Breast epithelium (tissue), 4 donors: ENCODE results near the gene FOLR2. TPM values are rescaled to one million over a fixed set of nuclear protein-coding genes. Genes with fewer than 3 reads are reported as not detected.

ENCODE experiments used
- DNase-seq, 2 donors: peaks; one replicate each; pipeline ENCODE4 v3.0.0-alpha.2; 2019; ENCODE audit warnings: low spot score in 2 of 2
- H3K27ac ChIP-seq, 2 donors: fragments of 200-600 bp; sonication (generic) in 1 of 2; one replicate each; pipeline ENCODE4 v1.5.1; 2016 to 2019; ENCODE audit warnings: mild to moderate bottlenecking in 1 of 2
- H3K27me3 ChIP-seq, 2 donors: fragments of 200-600 bp; sonication (generic) in 1 of 2; one replicate each; pipeline versions ENCODE4 v1.5.1 to v1.6.0; 2017 to 2019; ENCODE audit warnings: control low read depth in 1 of 2, mild to moderate bottlenecking in 1 of 2
- H3K36me3 ChIP-seq: fragments of 200-600 bp; one replicate; pipeline ENCODE4 v1.5.1; 2019
- H3K4me1 ChIP-seq, 2 donors: fragments of 200-600 bp; sonication (generic); one replicate each; pipeline ENCODE4 v1.5.1; 2016 to 2019; ENCODE audit warnings: control low read depth in 1 of 2
- H3K4me3 ChIP-seq, 3 donors: fragments of 200-600 bp; sonication (generic); 1 replicate in 2 of 3; 2 replicates in 1 of 3; pipeline ENCODE4 v1.5.1; 2016 to 2019; ENCODE audit warnings: mild to moderate bottlenecking in 3 of 3, moderate library complexity in 2 of 3
- H3K9me3 ChIP-seq, 2 donors: fragments of 200-600 bp; sonication (generic) in 1 of 2; one replicate each; pipeline ENCODE4 v1.5.1; 2016 to 2019; ENCODE audit warnings: control low read depth in 1 of 2
- CTCF ChIP-seq, 3 donors: fragments of 450-650 bp; IDR thresholded peaks; one replicate each; pipeline ENCODE4 v1.5.1; 2016 to 2017; ENCODE audit warnings: antibody characterized with exemption in 3 of 3, mild to moderate bottlenecking in 3 of 3, moderate library complexity in 3 of 3
- POLR2A ChIP-seq: fragments of 450-650 bp; IDR thresholded peaks from one replicate; pipeline ENCODE4 v1.6.1; 2016; ENCODE audit warnings: antibody characterized with exemption, mild to moderate bottlenecking, moderate library complexity
- POLR2AphosphoS5 ChIP-seq, 3 donors: sonication (generic); formaldehyde crosslinking; IDR thresholded peaks; one replicate each; pipeline ENCODE4 v1.6.1; 2017; ENCODE audit warnings: antibody characterized with exemption in 3 of 3
- intact Hi-C: fragments of 100-400 bp; cut with DNase I; formaldehyde crosslinking; loops from one replicate; pipeline ENCODE4 v1.15.1; 2023; ENCODE audit warnings: low total_unique reads
- total RNA-seq, 3 donors: library from RNA; depleted of rRNA; stranded (reverse); fragments of >200 nt; gene quantifications; one replicate each; pipeline ENCODE4 v1.1.0, GENCODE V29; 2016

Gene FOLR2
- total RNA-seq, 3 donors from 2014 or later, result 5.2 to 143 (median 16.7) TPM

- H3K27ac ChIP-seq, result no peak overlapping the region
- H3K4me1 ChIP-seq, result no peaks in the 10 kb centered on the region
- H3K36me3 ChIP-seq, result no peaks in the 10 kb centered on the region
- TF ChIP-seq POLR2A, result no peak
- no peak for TF ChIP-seq CTCF (IDR thresholded peaks at IDR 0.05)
- TF ChIP-seq POLR2AphosphoS5 (IDR thresholded peaks at IDR 0.05), result no peak
- no peak for DNase-seq
- H3K4me3 ChIP-seq, result no peak overlapping the region
- H3K9me3 ChIP-seq, result no peaks in the 10 kb centered on the region
- intact Hi-C loops, result no loop called here
- H3K27me3 ChIP-seq, result no peaks in the 10 kb centered on the region
These were observed 1.7 kb downstream of the FOLR2 start for GRCh38 chr11:72218251-72218745.

DNA sequence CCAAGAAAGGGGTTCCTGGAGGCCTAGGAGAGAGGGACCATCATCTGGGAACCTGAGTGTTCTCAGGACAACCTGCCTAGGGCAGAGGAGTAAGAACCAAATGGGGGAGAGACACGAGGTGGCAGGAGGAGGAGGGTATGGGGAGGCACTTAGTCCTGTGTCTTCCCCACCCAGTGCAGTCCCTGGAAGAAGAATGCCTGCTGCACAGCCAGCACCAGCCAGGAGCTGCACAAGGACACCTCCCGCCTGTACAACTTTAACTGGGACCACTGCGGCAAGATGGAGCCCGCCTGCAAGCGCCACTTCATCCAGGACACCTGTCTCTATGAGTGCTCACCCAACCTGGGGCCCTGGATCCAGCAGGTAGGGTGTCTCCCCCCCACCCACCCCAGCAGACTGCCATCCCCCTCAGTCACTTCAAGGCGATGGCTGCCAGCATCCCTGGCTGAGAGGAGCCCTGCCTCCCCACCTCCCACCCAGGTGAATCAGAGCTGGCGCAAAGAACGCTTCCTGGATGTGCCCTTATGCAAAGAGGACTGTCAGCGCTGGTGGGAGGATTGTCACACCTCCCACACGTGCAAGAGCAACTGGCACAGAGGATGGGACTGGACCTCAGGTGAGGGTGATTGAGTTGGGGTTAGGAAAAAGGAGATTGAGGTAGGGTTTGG lies 4.2 kb downstream of the FOLR2 start:
- H3K4me1 ChIP-seq, result peaks cover 5 to 6% of the 10 kb centered on the region in 2 donors
- no peaks in the 10 kb centered on the region for H3K9me3 ChIP-seq
- no peaks in the 10 kb centered on the region for H3K27me3 ChIP-seq
- TF ChIP-seq CTCF (IDR thresholded peaks at IDR 0.05) (no peak), POLR2AphosphoS5 (IDR thresholded peaks at IDR 0.05) (no peak), POLR2A (no peak)
- peak overlapping the region in 1 of 2 donors; percentile 98 for H3K27ac ChIP-seq
- no peaks in the 10 kb centered on the region for H3K36me3 ChIP-seq
- DNase-seq, result no peak
- no peak overlapping the region for H3K4me3 ChIP-seq
- intact Hi-C loops, result no loop called here

- H3K4me3 ChIP-seq, result no peak overlapping the region
- H3K4me1 ChIP-seq, result peaks cover 7% of the 10 kb centered on the region in 2 donors
- H3K9me3 ChIP-seq, result no peaks in the 10 kb centered on the region
- no peaks in the 10 kb centered on the region for H3K27me3 ChIP-seq
- H3K27ac ChIP-seq, result peak overlapping the region; percentile 95 to 98
- no peak for DNase-seq
- H3K36me3 ChIP-seq, result no peaks in the 10 kb centered on the region
- intact Hi-C loops, result no loop called here
- TF ChIP-seq POLR2AphosphoS5 (IDR thresholded peaks at IDR 0.05) (no peak), CTCF (IDR thresholded peaks at IDR 0.05) (no peak), POLR2A (no peak)
These were observed 4.9 kb downstream of the FOLR2 start for GRCh38 chr11:72221386-72222075.

DNA sequence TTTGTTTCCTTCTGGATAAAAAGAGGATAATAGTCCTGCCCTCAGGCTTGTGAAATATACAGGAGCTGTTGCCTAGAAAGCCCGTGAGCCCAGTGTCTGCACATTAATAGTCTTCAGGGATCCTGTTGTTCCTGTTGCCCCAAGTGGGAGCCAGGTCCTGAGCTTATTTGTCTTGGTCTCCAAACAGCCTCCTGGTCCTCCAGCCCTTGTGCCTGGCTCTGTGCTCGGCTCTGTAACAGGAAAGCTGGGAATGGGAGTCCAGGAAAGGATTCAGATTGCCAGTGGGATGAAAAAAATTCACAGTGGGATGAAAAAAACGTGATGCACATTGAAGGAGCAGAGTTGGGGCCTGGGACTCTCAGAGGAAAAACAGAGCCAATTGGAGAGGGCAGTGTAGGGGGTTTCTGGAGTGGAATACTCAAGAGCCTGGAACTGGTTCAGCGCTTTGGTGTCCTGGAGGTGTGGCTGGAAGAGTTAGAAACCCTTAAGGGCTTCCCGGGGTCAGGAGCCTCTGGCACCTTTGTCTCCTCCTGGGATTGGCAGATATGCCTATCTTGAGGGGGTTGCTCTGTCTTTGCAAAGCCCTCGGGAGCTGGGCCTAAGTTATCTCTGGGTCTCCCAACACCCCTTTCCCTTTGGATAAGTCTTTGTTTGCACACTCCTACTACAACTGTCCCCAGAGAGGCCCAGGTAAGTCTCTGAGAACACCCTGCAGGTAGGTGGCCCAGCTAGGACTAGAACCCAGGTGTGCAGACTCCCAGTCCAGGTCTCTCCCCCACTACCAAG lies 5.7 kb downstream of the FOLR2 start:
- no peak for DNase-seq
- Histone ChIP-seq H3K4me3 (peak overlapping the region; percentile 81 to 88 (median 84)), H3K4me1 (peaks cover 7 to 15% of the 10 kb centered on the region in 2 donors), H3K27me3 (no peaks in the 10 kb centered on the region), H3K9me3 (no peaks in the 10 kb centered on the region), H3K36me3 (no peaks in the 10 kb centered on the region), H3K27ac (peak overlapping the region; percentile 95 to 98)
- TF ChIP-seq POLR2AphosphoS5 (IDR thresholded peaks at IDR 0.05) (no peak), POLR2A (no peak), CTCF (IDR thresholded peaks at IDR 0.05) (no peak)
- intact Hi-C loops, result no loop called here
